Ascending aorta (tissue), 2 donors: ENCODE results near the gene PPARA. TPM values are rescaled to one million over a fixed set of nuclear protein-coding genes. Genes with fewer than 3 reads are reported as not detected.

ENCODE experiments used
- DNase-seq, 2 donors: peaks; one replicate each; pipeline ENCODE4 v3.0.0-alpha.2; 2019; ENCODE audit warnings: low spot score in 2 of 2
- H3K27ac ChIP-seq, 2 donors: fragments of 200-600 bp; sonication (generic); one replicate each; pipeline ENCODE4 v1.5.1; 2016 to 2017; ENCODE audit warnings: mild to moderate bottlenecking in 1 of 2
- H3K27me3 ChIP-seq: fragments of 200-600 bp; sonication (generic); one replicate; pipeline ENCODE4 v1.5.1; 2017
- H3K36me3 ChIP-seq, 2 donors: fragments of 200-600 bp; sonication (generic); one replicate each; pipeline ENCODE4 v1.5.1; 2016
- H3K4me1 ChIP-seq, 2 donors: fragments of 200-600 bp; sonication (generic); one replicate each; pipeline ENCODE4 v1.5.1; 2016 to 2017; ENCODE audit warnings: mild to moderate bottlenecking in 1 of 2
- H3K4me3 ChIP-seq, 2 donors: fragments of 200-600 bp; sonication (generic); one replicate each; pipeline ENCODE4 v1.5.1; 2016 to 2017; ENCODE audit warnings: mild to moderate bottlenecking in 1 of 2
- H3K9me3 ChIP-seq, 2 donors: fragments of 200-600 bp; sonication (generic); one replicate each; pipeline ENCODE4 v1.5.1; 2016
- intact Hi-C: fragments of 100-400 bp; cut with DNase I; formaldehyde crosslinking; loops from one replicate; pipeline ENCODE4 v1.15.1; 2023
- total RNA-seq: library from RNA; depleted of rRNA; stranded (reverse); fragments of >200 nt; gene quantifications from one replicate; pipeline ENCODE4 v1.1.0, GENCODE V29; 2016
- TF ChIP-seq, protein P1 (sequence below), 3 experiments: fragments of 200-600 bp in 2 of 3; fragments of 450-650 bp in 1 of 3; sonication (generic) in 2 of 3; IDR thresholded peaks; one replicate each; pipeline ENCODE4 v1.5.1; 2016 to 2019; ENCODE audit warnings: antibody characterized with exemption in 3 of 3, mild to moderate bottlenecking in 1 of 3, moderate library complexity in 1 of 3

PPARA gene
- total RNA-seq, 1 donor from 2014 or later = 20.1 TPM

DNA sequence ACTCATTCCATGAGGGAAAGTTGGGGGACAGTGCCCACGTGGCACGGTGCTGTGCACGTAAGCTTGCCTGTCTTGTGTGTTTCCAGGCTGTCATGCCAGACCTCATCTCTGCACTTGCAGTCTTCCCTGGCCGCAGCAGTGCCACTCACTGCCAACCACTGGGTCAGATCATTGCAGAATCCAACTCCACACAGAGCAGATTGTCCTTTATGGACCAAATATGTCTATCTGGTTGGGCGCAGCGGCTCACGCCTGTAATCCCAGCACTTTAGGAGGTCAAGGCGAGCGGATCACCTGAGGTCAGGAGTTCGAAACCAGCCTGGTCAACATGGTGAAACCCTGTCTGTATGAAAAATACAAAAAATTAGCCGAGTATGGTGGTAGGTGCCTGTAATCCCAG lies 4.4 kb upstream of the PPARA start:
- DNase-seq = no peak
- Histone ChIP-seq H3K36me3 (no peaks in the 10 kb centered on the region), H3K4me1 (no peaks in the 10 kb centered on the region), H3K27me3 (no peaks in the 10 kb centered on the region), H3K9me3 (no peaks in the 10 kb centered on the region), H3K4me3 (no peak overlapping the region), H3K27ac (no peak overlapping the region)
- intact Hi-C loops = no loop called here
- TF ChIP-seq, protein P1, sequence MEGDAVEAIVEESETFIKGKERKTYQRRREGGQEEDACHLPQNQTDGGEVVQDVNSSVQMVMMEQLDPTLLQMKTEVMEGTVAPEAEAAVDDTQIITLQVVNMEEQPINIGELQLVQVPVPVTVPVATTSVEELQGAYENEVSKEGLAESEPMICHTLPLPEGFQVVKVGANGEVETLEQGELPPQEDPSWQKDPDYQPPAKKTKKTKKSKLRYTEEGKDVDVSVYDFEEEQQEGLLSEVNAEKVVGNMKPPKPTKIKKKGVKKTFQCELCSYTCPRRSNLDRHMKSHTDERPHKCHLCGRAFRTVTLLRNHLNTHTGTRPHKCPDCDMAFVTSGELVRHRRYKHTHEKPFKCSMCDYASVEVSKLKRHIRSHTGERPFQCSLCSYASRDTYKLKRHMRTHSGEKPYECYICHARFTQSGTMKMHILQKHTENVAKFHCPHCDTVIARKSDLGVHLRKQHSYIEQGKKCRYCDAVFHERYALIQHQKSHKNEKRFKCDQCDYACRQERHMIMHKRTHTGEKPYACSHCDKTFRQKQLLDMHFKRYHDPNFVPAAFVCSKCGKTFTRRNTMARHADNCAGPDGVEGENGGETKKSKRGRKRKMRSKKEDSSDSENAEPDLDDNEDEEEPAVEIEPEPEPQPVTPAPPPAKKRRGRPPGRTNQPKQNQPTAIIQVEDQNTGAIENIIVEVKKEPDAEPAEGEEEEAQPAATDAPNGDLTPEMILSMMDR (IDR thresholded peaks at IDR 0.05) = no peak

DNA sequence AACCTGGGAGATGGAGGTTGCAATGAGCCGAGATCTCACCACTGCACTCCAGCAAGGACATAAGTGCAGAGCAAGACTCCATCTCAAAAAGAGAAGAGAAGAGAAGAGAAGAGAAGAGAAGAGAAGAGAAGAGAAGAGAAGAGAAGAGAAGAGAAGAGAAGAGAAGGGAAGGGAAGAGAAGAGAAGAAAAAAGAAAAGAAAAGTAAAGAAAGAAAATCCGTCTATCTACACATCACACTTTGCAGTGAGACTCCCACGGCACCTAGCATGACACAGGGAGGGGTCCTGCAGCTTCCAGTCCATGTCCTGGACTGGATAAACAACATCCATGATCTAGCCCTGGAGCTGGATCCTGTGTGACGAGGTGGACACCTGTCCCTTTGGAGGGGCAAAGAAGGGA lies 4.0 kb upstream of the PPARA start:
- Histone ChIP-seq H3K4me1 (no peaks in the 10 kb centered on the region), H3K4me3 (no peak overlapping the region), H3K36me3 (no peaks in the 10 kb centered on the region), H3K27me3 (no peaks in the 10 kb centered on the region), H3K9me3 (no peaks in the 10 kb centered on the region), H3K27ac (no peak overlapping the region)
- DNase-seq = no peak
- intact Hi-C loops = no loop called here
- TF ChIP-seq, protein P1 (IDR thresholded peaks at IDR 0.05) = no peak

DNA sequence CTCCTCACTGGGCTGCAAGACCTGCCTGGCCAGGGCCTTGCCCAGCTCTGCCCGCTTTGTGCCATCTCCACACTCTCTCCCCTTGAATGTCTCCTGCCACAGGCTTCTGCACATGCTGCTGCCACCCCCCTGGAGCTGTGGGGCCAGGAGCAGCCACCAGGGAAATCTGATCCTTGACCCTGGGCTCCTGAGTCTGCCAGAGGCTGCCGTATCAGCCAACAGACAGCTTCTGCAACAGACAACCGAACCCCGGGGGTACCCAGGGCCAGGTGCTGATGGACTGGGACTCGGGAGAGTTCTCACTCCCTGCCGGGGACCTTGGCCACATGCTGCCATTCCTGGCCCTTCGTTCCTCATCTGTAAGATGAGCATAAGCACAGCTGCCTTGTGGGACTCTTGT lies 3.3 kb upstream of the PPARA start:
- H3K27ac ChIP-seq = no peak overlapping the region
- no peaks in the 10 kb centered on the region for H3K36me3 ChIP-seq
- intact Hi-C loops = no loop called here
- H3K4me3 ChIP-seq = no peak overlapping the region
- H3K27me3 ChIP-seq = no peaks in the 10 kb centered on the region
- no peak for DNase-seq
- H3K4me1 ChIP-seq = peaks cover 0 to 6% of the 10 kb centered on the region in 2 donors
- H3K9me3 ChIP-seq = no peaks in the 10 kb centered on the region
- TF ChIP-seq, protein P1 (IDR thresholded peaks at IDR 0.05) = no peak

DNA sequence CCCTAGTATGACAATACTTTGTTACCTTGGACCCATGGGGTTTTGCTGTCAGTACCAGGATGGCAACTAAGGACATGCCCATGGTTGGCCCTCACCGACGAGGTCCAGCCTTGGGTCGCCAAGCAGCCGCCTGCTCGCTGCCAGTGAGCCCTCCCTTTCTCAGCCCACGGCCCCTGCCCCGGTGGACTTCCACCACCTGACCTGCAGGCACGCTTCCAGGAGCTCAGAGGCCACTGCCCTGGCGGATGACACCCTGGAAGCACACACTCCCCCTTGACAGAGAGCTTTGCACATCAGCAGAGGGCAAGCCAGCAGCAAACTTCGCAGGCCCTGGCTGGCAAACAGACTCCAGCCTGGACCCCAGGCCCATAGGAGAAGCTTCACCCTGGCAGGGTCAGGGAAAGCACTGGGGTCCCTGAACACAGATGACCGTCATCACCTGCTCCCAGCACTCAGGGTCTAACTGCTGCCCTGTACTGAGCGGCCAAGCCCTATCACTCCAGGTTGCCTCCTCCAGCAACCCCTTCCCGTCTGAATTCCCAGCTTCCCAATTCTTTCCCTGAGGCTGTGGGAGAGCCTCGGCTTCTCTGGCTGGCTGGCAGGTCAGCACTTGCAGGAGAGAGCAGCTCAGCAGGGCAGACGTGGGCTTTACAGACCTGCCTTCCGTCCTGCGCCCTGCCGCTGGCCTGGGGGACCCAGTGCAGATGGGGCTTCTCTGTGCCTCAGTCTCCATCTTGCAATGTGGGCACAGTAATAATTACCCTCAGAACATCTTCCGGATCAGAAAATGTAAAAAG lies 2.7 kb upstream of the PPARA start:
- Histone ChIP-seq H3K4me3 (no peak overlapping the region), H3K27ac (peak overlapping the region in 1 of 2 donors; percentile 93), H3K9me3 (no peaks in the 10 kb centered on the region), H3K36me3 (no peaks in the 10 kb centered on the region), H3K27me3 (no peaks in the 10 kb centered on the region), H3K4me1 (peaks cover 0 to 12% of the 10 kb centered on the region in 2 donors)
- no peak for DNase-seq
- intact Hi-C loops = no loop called here
- TF ChIP-seq, protein P1 (IDR thresholded peaks at IDR 0.05) = no peak

DNA sequence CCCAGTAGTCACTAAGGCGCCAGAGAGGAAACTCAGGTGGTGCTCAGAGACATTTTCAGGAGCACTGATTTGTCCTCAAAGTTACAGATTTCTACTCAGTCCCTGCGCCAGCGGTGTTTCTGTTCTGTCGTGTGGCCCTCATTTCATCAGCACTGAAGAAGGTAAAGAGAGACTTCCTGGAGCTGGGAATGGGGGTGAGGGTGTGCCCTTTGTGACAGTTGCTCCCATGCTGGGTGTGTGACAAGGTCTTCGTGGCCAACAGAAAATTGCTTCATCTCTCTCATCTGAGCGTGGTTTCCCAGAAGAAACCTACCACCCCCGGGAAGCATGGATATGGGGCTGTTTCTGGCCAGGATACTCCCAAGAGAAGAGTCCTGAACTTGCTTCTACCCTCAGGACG lies 2.0 kb upstream of the PPARA start:
- Histone ChIP-seq H3K27ac (peak overlapping the region in 1 of 2 donors; percentile 93), H3K36me3 (no peaks in the 10 kb centered on the region), H3K9me3 (no peaks in the 10 kb centered on the region), H3K4me1 (peaks cover 0 to 12% of the 10 kb centered on the region in 2 donors), H3K27me3 (no peaks in the 10 kb centered on the region), H3K4me3 (no peak overlapping the region)
- TF ChIP-seq, protein P1 (IDR thresholded peaks at IDR 0.05) = no peak
- no peak for DNase-seq
- intact Hi-C loops = no loop called here
